ENCODE data around the gene STK32B. TPM values are rescaled to one million over a fixed set of nuclear protein-coding genes. Genes with fewer than 3 reads are reported as not detected.

STK32B gene
- total RNA-seq, 1 experiment from 2014 or later: 11.6 TPM

- H3K27me3 ChIP-seq (ENCODE audit: control insufficient read depth, insufficient read depth, low read length): no peaks in the 10 kb centered on the region
- no peak for TF ChIP-seq SIN3A (IDR thresholded peaks at IDR 0.05; ENCODE audit: borderline replicate concordance, insufficient read depth, low read depth, low read length)
- no peak for TF ChIP-seq REST (IDR thresholded peaks at IDR 0.05; ENCODE audit: insufficient read depth in 1 of 2, low read depth in 2 of 2, low read length in 1 of 2)
- no peak for TF ChIP-seq TCF7L2 (IDR thresholded peaks at IDR 0.05; ENCODE audit: low read depth, low read length)
- TF ChIP-seq POLR2AphosphoS5 (IDR thresholded peaks at IDR 0.05; ENCODE audit: low read depth, low read length): no peak
- no peak for TF ChIP-seq CTCF (IDR thresholded peaks at IDR 0.05)
- POLR2A ChIA-PET: no interaction called here
- H3K27ac ChIP-seq (ENCODE audit: low read length): no peak overlapping the region
- in situ Hi-C loops (cut with HindIII; ENCODE audit: low pct_unique_long_range_greater_than_20kb, low sequenced_read_pairs): no loop called here
- H3K9me3 ChIP-seq (ENCODE audit: control insufficient read depth, insufficient read depth, low read depth, low read length): no peaks in the 10 kb centered on the region
- H3K4me3 ChIP-seq (ENCODE audit: low read depth in 2 of 2, low read length in 2 of 2): no peak overlapping the region
- H3K36me3 ChIP-seq (ENCODE audit: control insufficient read depth, insufficient read depth, low read length): no peaks in the 10 kb centered on the region
- no TSS peak for BruUV-seq (replicated peaks)
- ATAC-seq (no peak), DNase-seq (ENCODE audit: low read depth, low spot score) (no peak)
- H3K4me1 ChIP-seq (ENCODE audit: control insufficient read depth, insufficient read depth, low read length): no peaks in the 10 kb centered on the region
- CTCF ChIA-PET: no interaction called here
- intact Hi-C loops (cut with micrococcal nuclease; ENCODE audit: unreplicated experiment): no loop called here
These were observed 75.0 kb downstream of the STK32B start for GRCh38 chr4:5126231-5126630.

- H3K36me3 ChIP-seq (ENCODE audit: control insufficient read depth, insufficient read depth, low read length): no peaks in the 10 kb centered on the region
- no peak for TF ChIP-seq SIN3A (IDR thresholded peaks at IDR 0.05; ENCODE audit: borderline replicate concordance, insufficient read depth, low read depth, low read length)
- no peak for TF ChIP-seq REST (IDR thresholded peaks at IDR 0.05; ENCODE audit: insufficient read depth in 1 of 2, low read depth in 2 of 2, low read length in 1 of 2)
- TF ChIP-seq POLR2AphosphoS5 (IDR thresholded peaks at IDR 0.05; ENCODE audit: low read depth, low read length): no peak
- no peak for TF ChIP-seq TCF7L2 (IDR thresholded peaks at IDR 0.05; ENCODE audit: low read depth, low read length)
- H3K4me1 ChIP-seq (ENCODE audit: control insufficient read depth, insufficient read depth, low read length): no peaks in the 10 kb centered on the region
- no TSS peak for BruUV-seq (replicated peaks)
- H3K27ac ChIP-seq (ENCODE audit: low read length): no peak overlapping the region
- ChIA-PET POLR2A (no interaction called here), CTCF (no interaction called here)
- no peaks in the 10 kb centered on the region for H3K27me3 ChIP-seq (ENCODE audit: control insufficient read depth, insufficient read depth, low read length)
- intact Hi-C loops (cut with micrococcal nuclease; ENCODE audit: unreplicated experiment) (no loop called here), in situ Hi-C loops (cut with HindIII; ENCODE audit: low pct_unique_long_range_greater_than_20kb, low sequenced_read_pairs) (no loop called here)
- H3K4me3 ChIP-seq (ENCODE audit: low read depth in 2 of 2, low read length in 2 of 2): no peak overlapping the region
- no peak for DNase-seq (ENCODE audit: low read depth, low spot score)
- no peaks in the 10 kb centered on the region for H3K9me3 ChIP-seq (ENCODE audit: control insufficient read depth, insufficient read depth, low read depth, low read length)
- no peak for ATAC-seq
These were observed 75.6 kb downstream of the STK32B start for GRCh38 chr4:5126857-5127256.

All from Panc1 (cell line).